Measurements from ENCODE around the gene CHCHD4.
"Not testable (repeated sequence)": the region's sequence is repeated elsewhere in the genome, so short reads cannot be mapped to it uniquely, and the experiment has no call there.

CHCHD4 gene

DNA sequence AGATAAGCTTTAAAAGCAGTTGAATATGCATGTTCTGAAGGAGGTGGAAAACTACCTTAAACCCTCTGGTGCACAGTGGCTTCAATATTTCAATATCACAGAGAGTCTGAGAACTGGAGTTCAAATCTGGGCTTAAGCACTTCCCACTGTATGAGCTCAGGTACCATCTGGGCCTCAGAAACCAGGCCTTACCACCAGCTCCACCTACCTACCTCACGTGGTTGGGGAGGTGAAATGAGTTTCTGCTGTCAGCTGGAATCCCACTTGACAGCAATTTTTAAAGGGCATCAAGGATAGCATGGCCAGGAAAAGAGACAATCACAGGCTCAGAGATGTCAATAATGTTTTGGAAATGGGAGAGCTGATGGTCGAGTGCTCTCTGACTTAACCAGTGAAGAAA is 5.0 kb downstream of the CHCHD4 start:
- no peak for DNase-seq

DNA sequence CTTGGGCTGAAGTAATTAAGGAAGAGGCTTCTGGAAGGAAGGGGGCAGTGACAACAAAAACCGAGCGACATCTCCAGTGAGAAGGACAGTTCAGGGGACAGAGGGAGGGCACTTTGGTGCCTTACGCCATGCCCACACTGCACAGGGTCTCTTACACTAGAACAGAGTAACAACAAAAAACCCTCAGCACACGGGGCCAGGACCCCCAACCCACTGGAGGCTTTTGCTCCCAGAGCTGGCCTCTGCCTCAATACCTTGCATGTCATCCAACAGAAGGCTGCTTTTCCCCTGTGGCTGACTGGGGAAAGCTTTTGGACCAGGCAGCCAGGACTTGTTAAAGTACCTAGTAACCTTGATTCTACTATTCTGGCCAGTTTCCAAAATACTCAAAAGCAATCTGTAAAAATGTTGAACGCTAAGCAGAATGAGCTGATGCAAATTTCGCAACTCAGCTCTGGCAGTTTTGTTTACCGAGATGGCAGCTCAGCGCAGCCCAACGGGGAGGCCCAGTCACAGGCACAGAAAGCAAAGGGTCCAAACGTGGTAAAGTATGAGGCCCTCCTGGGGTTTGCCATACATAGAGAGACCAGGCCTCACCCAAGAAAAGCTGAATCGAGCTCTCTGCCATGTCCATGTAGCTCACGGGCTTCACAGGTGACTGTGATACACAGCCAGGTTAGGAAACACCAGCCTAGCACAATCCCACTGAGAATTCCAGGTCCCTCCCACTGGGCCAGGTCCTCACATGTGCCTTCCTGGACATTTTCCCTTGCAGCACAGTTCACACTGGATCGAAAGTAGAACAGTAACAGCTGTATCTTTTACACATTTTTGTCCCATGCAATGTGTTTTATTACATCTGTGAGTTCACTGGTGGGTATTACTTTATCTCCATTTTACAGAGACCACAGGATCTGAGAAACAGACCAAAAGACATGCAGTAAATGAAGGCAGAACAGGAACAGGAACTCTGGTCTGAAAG is 6.0 kb downstream of the CHCHD4 start:
- DNase-seq, result no peak

DNA sequence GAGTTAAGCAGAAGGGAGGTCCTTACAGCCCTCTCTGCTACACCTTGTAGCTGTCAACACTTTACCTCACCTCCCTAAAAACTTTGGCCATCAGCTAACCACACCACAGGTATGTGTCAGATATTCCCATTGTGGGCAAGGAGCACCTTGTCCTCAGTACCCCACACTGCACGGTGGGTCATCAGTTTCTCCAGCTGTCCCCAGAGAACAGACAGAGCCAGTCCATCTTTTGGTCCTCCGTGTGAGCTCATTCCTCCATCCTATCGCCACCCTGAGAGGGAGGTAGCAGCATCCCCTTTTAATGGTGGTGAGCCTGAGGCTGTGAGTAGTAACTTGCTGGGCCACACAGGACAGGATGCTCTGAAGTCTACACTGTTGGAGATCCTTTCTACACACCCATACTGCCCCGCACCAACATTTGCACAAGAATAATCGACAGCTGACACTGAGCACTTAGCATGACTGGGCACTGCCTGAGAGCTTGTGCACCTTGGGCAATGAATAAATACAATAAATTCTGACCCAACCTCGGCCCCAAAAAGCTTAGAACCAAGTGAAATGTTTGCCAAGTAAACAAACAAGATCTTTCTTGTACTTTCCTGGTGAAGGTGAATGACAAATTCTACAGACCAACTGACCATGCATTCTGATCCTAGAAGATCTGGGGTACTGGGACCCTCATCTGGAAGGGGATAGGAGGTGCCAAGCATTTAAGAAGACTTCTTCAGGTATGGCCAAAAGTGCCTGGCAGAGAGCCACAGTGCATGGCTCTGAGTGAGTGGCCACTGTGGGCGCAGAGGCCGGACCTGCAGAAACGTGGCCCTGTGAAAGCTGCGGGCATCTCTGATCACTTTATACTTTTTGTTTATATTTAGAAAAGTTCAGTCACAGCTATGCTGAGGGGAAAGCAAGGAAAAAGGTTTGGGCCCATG is 6.9 kb downstream of the CHCHD4 start:
- DNase-seq, result no peak

DNA sequence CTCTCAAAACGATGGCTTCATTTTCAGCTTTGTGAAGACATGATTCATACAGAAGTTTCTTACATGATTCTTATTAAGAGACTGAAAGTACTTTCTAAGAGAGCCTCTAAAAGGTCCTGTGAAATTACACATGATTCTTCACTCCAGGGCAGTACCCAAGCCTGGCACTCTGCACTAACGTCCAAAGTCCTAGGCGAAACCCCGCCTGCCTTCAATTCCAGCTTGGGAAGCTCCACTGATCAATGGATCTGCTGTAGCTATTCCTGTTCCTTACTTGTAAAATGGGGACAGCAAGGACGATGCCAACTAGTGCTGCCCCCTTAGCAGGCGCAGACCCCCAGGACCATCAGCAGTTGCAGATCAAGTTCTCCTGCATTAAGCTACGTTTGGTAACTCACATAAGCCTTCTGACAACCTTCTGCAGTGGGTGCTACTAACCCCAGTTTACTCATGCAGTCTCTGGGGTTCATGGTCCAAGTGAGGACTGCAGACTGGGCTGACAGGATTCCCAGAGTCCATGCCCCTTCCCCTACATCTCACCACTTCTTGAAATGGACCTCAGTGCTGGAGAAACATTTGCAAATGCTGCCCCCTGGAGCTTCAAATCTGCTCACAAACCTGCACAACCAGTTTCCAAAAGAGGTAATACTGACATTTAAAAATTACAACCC is 10.6 kb downstream of the CHCHD4 start:
- DNase-seq, result no peak

DNA sequence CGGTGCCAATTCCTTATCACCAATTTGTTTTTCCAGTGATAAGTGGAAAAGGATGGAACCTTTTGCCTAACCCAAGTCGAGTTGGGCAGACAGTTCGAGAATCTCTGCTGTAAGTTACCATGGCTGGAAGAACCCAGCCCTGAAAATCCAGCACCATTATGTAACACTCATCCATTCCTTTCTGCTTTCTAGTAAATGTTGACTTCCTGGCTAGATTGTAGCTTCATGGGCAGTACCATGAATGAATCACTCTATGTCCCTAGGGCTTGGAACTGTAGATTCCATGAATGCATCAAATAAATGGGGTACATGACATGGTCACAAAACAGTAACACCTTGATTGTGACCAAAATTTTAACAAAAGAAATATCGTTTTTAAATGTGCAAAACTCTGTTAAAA is 14.0 kb downstream of the CHCHD4 start:
- DNase-seq, result no peak

DNA sequence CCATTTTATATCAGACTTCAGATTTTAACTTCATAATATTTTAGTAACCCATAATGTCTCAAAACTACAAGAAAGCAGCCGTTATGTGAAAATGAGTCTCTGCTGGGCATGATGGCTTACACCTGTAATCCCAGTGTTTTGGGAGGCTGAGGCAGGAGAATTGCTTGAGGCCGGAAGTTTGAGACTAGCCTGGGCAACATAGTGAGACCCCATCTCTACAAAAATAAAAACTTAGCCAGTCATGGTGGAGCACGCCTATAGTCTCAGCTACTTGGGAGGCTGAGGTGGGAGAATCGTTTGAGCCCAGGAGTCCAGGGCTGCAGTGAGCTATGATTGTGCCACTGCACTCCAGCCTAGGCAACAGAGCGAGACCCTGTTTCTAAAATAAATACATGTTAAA is 14.8 kb downstream of the CHCHD4 start:
- DNase-seq, result not testable (repeated sequence)

DNA sequence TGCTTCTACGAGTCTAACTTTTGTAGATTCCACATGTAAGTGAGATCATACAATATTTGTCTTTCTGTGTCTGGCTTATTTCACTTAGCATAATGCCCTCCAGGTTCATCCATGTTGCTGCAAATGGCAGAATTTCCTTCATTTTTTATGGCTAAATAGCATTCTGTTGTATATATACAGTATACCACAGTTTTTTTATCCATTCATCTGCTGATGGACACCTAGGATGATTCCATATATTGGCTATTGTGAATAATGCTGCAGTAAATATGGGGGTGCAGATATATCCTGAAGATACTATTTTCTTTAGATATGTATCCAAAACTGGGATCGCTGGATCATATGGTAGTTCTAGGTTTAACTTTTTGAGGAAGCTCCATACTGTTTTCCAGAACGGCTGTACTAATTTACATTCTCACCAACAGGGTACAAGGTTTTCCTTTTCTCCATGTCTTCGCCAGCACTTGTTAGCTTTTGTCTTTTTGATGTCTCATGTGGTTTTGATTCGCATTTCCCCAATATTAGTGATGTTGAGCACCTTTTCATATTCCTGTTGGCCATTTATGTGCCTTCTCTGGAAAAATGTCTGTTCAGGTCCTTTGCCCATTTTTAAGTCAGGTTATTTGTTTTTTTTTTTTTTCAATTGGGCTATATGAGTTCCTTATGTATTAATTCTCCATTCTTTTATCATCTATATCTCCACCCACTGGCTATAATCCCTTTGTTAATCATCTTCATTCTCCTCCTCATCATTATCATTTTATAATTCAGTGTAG is 26.9 kb downstream of the CHCHD4 start:
- DNase-seq, result no peak

DNA sequence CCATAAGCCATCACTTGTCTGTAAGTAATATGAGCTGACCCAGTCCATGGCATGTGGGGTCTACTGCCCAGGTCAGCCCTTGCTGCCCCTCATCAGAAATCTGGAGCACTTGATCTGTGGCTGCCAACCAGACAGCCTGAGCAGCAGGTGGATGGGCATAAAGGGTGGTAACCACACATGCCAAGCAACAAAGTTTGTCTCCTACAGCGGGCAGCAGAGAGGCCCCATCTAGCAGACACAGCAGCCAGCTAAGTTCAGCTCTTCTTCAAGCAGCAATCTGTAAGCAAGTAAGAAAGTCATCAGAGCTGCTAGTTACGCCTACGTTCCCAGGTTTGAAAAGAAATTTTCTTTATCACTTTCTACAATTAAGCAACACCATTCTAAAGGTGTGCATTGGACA is 27.9 kb downstream of the CHCHD4 start:
- DNase-seq, result no peak

DNA sequence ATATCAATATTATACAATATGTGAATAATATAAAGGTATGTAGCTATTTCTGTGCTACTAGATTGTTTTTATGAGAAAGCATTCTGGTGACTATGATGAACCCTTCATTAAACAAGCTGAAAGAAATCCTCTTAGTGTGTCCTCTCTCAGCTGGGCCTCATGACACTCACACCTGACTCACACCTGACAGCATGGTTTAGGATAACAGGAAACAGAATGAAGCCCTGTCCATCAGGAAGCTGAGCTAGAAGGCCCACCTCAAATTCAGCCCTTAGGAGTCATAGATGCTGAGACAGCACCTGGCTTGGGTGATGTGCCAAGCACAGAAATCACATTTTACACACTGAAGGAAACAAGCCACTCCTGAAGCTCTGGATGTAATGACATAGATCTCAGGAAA is 30.8 kb downstream of the CHCHD4 start:
- no peak for DNase-seq

DNA sequence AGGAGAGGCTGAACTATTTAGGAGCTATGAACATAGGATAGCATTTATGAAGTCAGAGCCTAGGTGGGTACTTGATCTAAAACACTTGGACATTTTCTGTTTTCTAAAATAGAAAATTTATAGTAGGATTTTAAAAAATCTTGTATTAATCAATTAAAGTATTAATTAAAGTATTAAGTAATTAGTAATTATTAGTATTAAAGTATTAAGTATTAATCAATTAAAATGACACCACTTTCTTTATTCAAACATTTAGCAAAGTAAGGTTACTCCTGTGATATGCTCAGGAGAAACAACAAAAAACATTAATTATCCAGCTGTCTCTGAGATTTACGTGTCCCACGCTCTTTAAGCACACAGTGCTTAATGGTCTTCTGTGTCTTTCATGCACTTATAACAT is 32.2 kb downstream of the CHCHD4 start:
- DNase-seq, result no peak

DNA sequence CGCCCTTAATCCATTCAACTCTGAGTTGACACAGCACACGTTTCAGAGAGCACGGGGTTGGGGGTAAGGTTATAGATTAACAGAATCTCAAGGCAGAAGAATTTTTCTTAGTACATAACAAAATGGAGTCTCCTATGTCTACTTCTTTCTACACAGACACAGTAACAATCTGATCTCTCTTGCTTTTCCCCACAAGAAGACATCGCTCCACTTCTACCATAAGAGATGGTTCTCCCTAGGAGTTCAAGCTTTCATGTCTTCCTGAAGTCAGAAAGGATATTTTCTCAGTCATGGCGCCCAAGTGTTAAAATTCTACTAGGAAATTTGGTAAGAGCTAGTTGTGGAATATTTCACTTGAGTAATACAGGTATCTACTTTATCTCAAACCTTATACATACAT is 32.7 kb downstream of the CHCHD4 start:
- not testable (repeated sequence) for DNase-seq

DNA sequence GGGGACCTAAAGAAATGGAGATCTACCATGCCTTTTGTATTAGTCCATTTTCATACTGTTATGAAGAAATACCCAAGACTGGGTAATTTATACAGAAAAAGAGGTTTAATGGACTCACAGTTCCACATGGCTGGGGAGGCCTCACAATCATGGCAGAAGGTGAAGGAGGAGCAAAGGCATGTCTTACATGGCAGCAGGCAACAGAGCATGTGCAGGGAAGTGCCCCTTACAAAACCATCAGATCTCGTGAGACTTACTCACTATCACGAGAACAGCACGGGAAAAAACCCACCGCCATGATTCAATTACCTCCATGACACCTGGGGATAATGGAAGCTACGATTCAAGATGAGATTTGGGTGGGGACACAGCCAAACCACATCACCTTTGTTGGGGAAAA is 37.2 kb downstream of the CHCHD4 start:
- not testable (repeated sequence) for DNase-seq

DNA sequence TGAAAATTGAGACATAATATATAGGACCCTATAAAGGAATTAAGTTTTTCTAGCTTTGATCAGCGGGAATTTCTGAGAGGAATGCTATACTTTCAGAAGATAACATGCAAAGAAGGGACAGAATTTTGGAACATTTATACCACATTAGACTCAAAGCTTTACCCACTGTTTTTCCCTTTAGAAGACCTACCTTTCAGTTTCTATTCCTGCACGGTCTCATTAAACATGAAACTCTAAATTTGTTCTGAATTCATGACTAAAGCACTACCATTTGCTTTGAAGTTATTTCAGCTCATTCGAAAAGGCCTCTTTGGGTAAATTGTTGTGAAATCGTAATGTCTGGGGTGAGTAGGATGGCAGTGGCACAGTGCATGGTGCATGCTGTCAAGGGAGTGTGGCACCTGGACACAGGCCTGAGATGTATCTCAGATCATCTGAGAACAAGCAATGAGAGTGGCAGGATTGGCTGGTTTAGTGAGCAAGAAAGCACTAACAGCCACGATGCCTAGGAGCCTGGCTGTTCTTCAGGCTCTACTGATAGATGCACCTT is 42.5 kb downstream of the CHCHD4 start:
- DNase-seq, result no peak

DNA sequence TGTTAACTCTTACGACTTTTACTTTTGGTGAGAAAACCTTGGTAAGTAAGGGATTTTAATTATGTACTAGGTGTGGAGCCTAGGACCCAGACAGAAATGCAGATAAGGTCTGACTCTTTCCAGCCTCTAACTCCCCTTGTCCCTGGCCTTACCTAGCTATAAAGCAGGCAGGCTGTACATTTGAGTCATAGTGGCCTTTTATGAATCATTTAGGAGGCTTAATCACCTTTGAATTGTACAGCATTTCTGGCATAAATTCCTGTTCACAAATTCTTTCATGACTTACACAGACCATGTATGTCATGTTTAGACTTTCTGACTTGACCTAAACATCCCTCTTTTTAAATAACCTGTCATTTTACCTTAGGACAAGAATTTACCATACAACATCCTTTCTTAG is 47.4 kb downstream of the CHCHD4 start:
- DNase-seq, result no peak

DNA sequence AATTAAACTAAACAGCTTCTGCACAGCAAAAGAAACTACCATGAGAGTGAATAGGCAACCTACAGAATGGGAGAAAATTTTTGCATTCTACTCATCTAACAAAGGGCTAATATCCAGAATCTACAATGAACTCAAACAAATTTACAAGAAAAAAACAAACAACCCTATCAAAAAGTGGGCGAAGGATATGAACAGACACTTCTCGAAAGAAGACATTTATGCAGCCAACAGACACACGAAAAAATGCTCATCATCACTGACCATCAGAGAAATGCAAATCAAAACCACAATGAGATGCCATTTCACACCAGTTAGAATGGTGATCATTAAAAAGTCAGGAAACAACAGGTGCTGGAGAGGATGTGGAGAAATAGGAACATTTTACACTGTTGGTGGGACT is 49.4 kb downstream of the CHCHD4 start:
- DNase-seq, result not testable (repeated sequence)

DNA sequence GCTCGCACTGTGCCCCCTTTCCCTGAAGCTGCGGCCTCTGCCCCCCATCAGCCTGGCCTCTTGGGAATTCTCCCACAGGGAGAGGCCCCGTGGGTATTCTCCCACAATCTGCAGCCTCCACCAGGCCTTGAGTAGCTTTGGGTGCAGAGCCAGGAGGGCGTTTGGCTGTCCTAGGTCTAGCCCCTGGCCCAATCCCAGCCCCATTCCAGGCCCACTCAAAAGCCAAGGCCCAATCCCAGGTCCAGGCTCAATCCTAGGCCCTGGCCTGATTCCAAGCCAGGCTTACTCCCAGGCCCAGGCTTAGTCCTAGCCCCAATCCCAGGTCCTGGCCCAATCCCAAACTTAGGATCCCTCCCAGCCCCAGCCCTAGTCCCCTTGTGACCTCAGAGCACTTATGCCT is 59.8 kb downstream of the CHCHD4 start:
- DNase-seq, result no peak

DNA sequence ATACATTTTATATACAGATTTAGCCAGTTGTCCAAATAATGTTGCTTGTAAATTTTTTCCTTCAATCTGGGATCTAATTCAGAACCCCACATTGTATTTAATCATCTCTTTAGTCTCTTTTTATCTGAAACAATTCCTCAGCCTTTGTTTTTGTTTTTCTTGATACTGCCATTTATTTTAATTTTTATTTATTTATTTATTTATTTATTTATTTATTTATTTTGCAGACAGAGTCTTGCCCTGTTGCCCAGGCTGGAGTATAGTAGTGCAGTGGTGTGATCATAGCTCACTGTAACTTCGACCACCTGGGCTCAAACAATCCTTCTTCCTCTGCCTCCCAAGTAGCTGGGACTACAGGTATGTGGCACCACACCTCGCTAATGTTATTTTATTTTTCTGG is 61.5 kb downstream of the CHCHD4 start:
- DNase-seq, result no peak
